Smooth muscle cell (in vitro differentiated cells): ENCODE measurements around the gene MCCC1. TPM values are rescaled to one million over a fixed set of nuclear protein-coding genes. Genes with fewer than 3 reads are reported as not detected.
A peak's percentile ranks its signal among the peaks of the same experiment; 100 is the strongest.

Experiments
- DNase-seq: peaks from one replicate; lab custom pipeline; 2025; ENCODE audit not compliant: unreplicated experiment; lab: John Stamatoyannopoulos, UW
- H2AFZ ChIP-seq: fragments of 200-600 bp; sonication (generic); 2 replicates; pipeline ENCODE4 v1.6.0; 2016; ENCODE audit warnings: antibody characterized with exemption, low read depth, mild to moderate bottlenecking
- H3F3A ChIP-seq: fragments of 200-600 bp; sonication (generic); 2 replicates; pipeline ENCODE4 v1.6.0; 2017; ENCODE audit warnings: antibody characterized with exemption, low read depth
- H3K27ac ChIP-seq: fragments of 200-600 bp; sonication (generic); 2 replicates; pipeline ENCODE4 v1.5.1; 2016; ENCODE audit warnings: low read depth, mild to moderate bottlenecking
- H3K27me3 ChIP-seq: fragments of 200-600 bp; sonication (generic); 2 replicates; pipeline ENCODE4 v1.6.1; 2016; ENCODE audit warnings: low read depth, mild to moderate bottlenecking
- H3K36me3 ChIP-seq: fragments of 200-600 bp; sonication (generic); 2 replicates; pipeline ENCODE4 v1.5.1; 2016; ENCODE audit warnings: low read depth
- H3K4me1 ChIP-seq: fragments of 200-600 bp; sonication (generic); 2 replicates; pipeline ENCODE4 v1.5.1; 2016; ENCODE audit warnings: low read depth
- H3K4me2 ChIP-seq: fragments of 200-600 bp; sonication (generic); 2 replicates; pipeline ENCODE4 v1.6.0; 2016; ENCODE audit warnings: mild to moderate bottlenecking
- H3K4me3 ChIP-seq: fragments of 200-600 bp; sonication (generic); 2 replicates; pipeline ENCODE4 v1.5.1; 2016; ENCODE audit warnings: mild to moderate bottlenecking
- H3K79me2 ChIP-seq: fragments of 200-600 bp; sonication (generic); 2 replicates; pipeline ENCODE4 v1.6.0; 2016; ENCODE audit warnings: low read depth, mild to moderate bottlenecking
- H3K9ac ChIP-seq: fragments of 200-600 bp; sonication (generic); 2 replicates; pipeline ENCODE4 v1.6.0; 2016; ENCODE audit warnings: low read depth
- H3K9me3 ChIP-seq: fragments of 200-600 bp; sonication (generic); replicated peaks from 2 replicates; pipeline ENCODE4 v1.5.1; 2016; ENCODE audit warnings: low read depth
- H4K20me1 ChIP-seq: fragments of 200-600 bp; sonication (generic); 2 replicates; pipeline ENCODE4 v1.6.0; 2016; ENCODE audit warnings: low read depth
- WGBS: methylation state at CpG from one replicate; pipeline ENCODE4 v1.1.7; 2016; ENCODE audit warnings: low lambda C conversion rate; 5-methylcytosine and 5-hydroxymethylcytosine counted together
- polyA plus RNA-seq: library from polyadenylated mRNA; unstranded; fragments of >200 nt; fragmentation: Nextera tagmentation; extraction: Ambion mirVana; gene quantifications from 2 replicates; pipeline ENCODE4 v1.2.1, GENCODE V29; 2016
- total RNA-seq: library from RNA; depleted of rRNA; stranded (reverse); fragments of >200 nt; gene quantifications from 2 replicates; pipeline ENCODE4 v1.2.3, GENCODE V29; 2014
- TF ChIP-seq, protein P1 (sequence below): fragments of 200-600 bp; sonication (generic); IDR thresholded peaks from 2 replicates; pipeline ENCODE4 v1.5.1; 2017; ENCODE audit warnings: borderline replicate concordance, mild to moderate bottlenecking, antibody characterized with exemption; ENCODE audit not compliant: insufficient read depth, poor library complexity, severe bottlenecking

Gene MCCC1
- total and polyA plus RNA-seq, 2 experiments from 2014 or later: 10.4 to 12.1 TPM

DNA sequence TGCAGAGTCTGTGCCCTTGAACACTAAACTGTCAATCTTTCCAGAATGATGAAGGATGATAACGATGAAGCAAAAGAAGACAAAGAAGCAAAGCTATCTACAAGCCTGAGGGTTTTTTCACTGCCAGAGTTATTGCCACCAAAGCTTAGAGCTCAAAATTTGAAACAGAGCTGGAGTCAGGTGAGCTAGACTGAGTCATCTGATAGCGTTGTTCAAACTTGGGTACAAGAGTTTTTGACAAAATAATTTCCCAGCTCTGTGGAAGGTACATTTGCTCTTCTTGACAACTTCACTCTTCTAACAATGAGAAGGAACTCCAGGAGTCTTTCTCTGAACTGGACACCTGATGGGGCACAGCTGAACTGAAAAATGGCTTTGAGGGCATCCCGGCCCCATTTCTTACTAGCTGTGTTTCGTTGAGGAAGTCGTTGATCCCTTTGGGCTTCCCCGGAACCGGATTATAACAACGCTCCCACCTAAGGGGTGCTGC lies 715 bp downstream of the MCCC1 start:
- Histone ChIP-seq H3K36me3 (no peaks in the 10 kb centered on the region), H3F3A (peaks cover 7% of the 10 kb centered on the region), H3K27me3 (no peaks in the 10 kb centered on the region), H3K27ac (peak overlapping the region; percentile 72), H3K79me2 (no peaks in the 10 kb centered on the region), H2AFZ (peak overlapping the region; percentile 94), H3K9ac (peak overlapping the region; percentile 77), H3K4me3 (peak overlapping the region; percentile 72), H4K20me1 (no peaks in the 10 kb centered on the region), H3K4me1 (peaks cover 10% of the 10 kb centered on the region), H3K4me2 (peak overlapping the region; percentile 90), H3K9me3 (no peaks in the 10 kb centered on the region)
- TF ChIP-seq, protein P1, sequence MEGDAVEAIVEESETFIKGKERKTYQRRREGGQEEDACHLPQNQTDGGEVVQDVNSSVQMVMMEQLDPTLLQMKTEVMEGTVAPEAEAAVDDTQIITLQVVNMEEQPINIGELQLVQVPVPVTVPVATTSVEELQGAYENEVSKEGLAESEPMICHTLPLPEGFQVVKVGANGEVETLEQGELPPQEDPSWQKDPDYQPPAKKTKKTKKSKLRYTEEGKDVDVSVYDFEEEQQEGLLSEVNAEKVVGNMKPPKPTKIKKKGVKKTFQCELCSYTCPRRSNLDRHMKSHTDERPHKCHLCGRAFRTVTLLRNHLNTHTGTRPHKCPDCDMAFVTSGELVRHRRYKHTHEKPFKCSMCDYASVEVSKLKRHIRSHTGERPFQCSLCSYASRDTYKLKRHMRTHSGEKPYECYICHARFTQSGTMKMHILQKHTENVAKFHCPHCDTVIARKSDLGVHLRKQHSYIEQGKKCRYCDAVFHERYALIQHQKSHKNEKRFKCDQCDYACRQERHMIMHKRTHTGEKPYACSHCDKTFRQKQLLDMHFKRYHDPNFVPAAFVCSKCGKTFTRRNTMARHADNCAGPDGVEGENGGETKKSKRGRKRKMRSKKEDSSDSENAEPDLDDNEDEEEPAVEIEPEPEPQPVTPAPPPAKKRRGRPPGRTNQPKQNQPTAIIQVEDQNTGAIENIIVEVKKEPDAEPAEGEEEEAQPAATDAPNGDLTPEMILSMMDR: no peak
- DNase-seq: no peak
- 12% methylated on average over 8 of the region's 8 CpGs for WGBS

DNA sequence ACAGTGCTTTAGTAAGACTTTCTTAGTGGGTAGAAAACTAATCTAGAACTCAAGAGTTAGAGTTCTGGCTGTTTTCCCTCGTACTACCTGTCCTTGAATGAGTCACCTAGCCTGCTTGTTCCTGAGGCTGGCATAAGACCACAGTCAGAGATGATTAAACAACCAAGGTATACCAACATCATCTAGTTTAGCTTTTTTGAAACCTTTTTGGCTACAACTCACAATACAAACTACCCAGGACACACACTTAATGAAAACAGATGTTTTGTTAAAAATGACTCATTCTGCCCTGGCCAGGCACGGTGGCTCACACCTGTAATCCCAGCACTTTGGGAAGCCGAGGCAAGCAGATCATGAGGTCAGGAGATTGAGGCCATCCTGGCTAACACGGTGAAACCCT lies 4.6 kb downstream of the MCCC1 start:
- Histone ChIP-seq H3K9ac (no peak overlapping the region), H3K27me3 (no peaks in the 10 kb centered on the region), H3K27ac (no peak overlapping the region), H3K4me1 (peaks cover 8% of the 10 kb centered on the region), H3K79me2 (no peaks in the 10 kb centered on the region), H3K36me3 (no peaks in the 10 kb centered on the region), H4K20me1 (no peaks in the 10 kb centered on the region), H3K4me2 (no peak overlapping the region), H2AFZ (no peak overlapping the region), H3F3A (peaks cover under 1% of the 10 kb centered on the region), H3K9me3 (no peaks in the 10 kb centered on the region), H3K4me3 (no peak overlapping the region)
- DNase-seq: no peak
- 74% methylated on average over 4 of the region's 4 CpGs for WGBS
- TF ChIP-seq, protein P1: no peak

DNA sequence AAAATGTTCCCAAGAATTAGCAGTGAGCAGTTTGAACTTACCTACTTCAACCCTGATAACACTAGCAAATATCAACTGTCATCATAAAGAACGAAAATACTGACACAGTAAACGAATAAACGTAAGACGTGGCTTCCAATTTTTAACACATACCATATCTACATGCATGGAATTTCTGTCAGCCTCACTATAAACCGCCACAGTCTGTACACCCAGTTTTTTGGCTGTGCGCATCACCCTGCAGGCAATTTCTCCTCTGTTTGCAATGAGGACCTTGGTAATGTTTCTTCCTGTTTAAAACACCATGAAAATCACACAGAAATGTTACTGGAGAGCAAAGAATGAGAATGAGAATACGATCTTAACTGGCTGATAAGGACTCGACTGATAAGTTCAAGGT lies 7.0 kb downstream of the MCCC1 start:
- Histone ChIP-seq H4K20me1 (no peaks in the 10 kb centered on the region), H3K4me2 (no peak overlapping the region), H3K4me3 (no peak overlapping the region), H3K36me3 (no peaks in the 10 kb centered on the region), H2AFZ (no peak overlapping the region), H3K4me1 (no peaks in the 10 kb centered on the region), H3F3A (no peaks in the 10 kb centered on the region), H3K9ac (no peak overlapping the region), H3K27ac (no peak overlapping the region), H3K9me3 (no peaks in the 10 kb centered on the region), H3K27me3 (no peaks in the 10 kb centered on the region), H3K79me2 (no peaks in the 10 kb centered on the region)
- DNase-seq: no peak
- 93% methylated on average over 8 of the region's 8 CpGs for WGBS
- TF ChIP-seq, protein P1: no peak

DNA sequence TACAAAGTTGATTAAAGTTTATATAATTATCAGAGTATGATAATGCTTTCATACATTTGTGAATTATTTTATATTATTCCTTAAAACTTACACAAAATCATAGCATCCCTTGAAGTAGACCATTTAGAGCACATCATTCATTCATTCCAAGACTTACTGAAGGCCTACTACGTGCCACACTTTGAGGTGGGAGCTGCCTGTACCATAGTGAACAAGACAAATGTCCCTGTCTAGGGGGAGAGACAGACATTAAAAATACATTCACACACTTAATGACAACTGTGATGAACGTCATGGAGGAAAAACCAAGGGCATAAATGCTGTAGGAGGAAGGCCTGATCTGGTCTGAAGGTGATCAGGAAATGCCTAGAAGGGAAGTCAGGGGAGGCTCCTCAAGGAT lies 12.1 kb downstream of the MCCC1 start:
- H4K20me1 ChIP-seq: no peaks in the 10 kb centered on the region
- no peaks in the 10 kb centered on the region for H3K4me1 ChIP-seq
- no peak for DNase-seq
- H3F3A ChIP-seq: no peaks in the 10 kb centered on the region
- H2AFZ ChIP-seq: no peak overlapping the region
- H3K4me3 ChIP-seq: no peak overlapping the region
- no peaks in the 10 kb centered on the region for H3K79me2 ChIP-seq
- no peak overlapping the region for H3K4me2 ChIP-seq
- 98% methylated on average over 2 of the region's 2 CpGs for WGBS
- no peak overlapping the region for H3K9ac ChIP-seq
- TF ChIP-seq, protein P1: no peak
- H3K27me3 ChIP-seq: no peaks in the 10 kb centered on the region
- no peak overlapping the region for H3K27ac ChIP-seq
- H3K9me3 ChIP-seq: no peaks in the 10 kb centered on the region
- H3K36me3 ChIP-seq: no peaks in the 10 kb centered on the region
